HG03045 (cell line): ENCODE measurements around the gene VPS18.

Experiments
- ATAC-seq: cut with Tn5 transposase; IDR thresholded peaks from one replicate; pipeline ENCODE4 v1.9.1; 2021; ENCODE audit warnings: mild to moderate bottlenecking, moderate library complexity; ENCODE audit not compliant: unreplicated experiment

Gene VPS18

GRCh38 chr15:40932649-40933516 lies 38.6 kb downstream of the VPS18 start:
- ATAC-seq, result no peak

- no peak for ATAC-seq
Observed at GRCh38 chr15:40933517-40933902, 39.3 kb downstream of the VPS18 start.

- ATAC-seq, result no peak
Observed at GRCh38 chr15:40934457-40934856, 40.2 kb downstream of the VPS18 start.

GRCh38 chr15:40936234-40936708 lies 42.0 kb downstream of the VPS18 start:
- no peak for ATAC-seq

GRCh38 chr15:40936709-40937666 lies 42.7 kb downstream of the VPS18 start:
- no peak for ATAC-seq

- ATAC-seq, result no peak
Observed at GRCh38 chr15:40937762-40938535, 43.7 kb downstream of the VPS18 start.

GRCh38 chr15:40938536-40938870 lies 44.3 kb downstream of the VPS18 start:
- ATAC-seq, result no peak

- no peak for ATAC-seq
Observed at GRCh38 chr15:40940296-40940801, 46.1 kb downstream of the VPS18 start.

- peak; percentile 13 for ATAC-seq
Observed at GRCh38 chr15:40941068-40941527, 46.8 kb downstream of the VPS18 start.

GRCh38 chr15:40941528-40942336 lies 47.5 kb downstream of the VPS18 start:
- ATAC-seq, result peak; percentile 52

- ATAC-seq, result no peak
Observed at GRCh38 chr15:40942337-40942854, 48.1 kb downstream of the VPS18 start.

GRCh38 chr15:40942878-40943277 lies 48.6 kb downstream of the VPS18 start:
- ATAC-seq, result no peak

GRCh38 chr15:40943764-40944365 lies 49.6 kb downstream of the VPS18 start:
- ATAC-seq, result no peak

GRCh38 chr15:40944510-40945296 lies 50.5 kb downstream of the VPS18 start:
- no peak for ATAC-seq

- ATAC-seq, result no peak
Observed at GRCh38 chr15:40948706-40949473, 54.6 kb downstream of the VPS18 start.

GRCh38 chr15:40949756-40950207 lies 55.5 kb downstream of the VPS18 start:
- ATAC-seq, result no peak

GRCh38 chr15:40951764-40952163 lies 57.5 kb downstream of the VPS18 start:
- ATAC-seq, result no peak
